HG02763 (cell line): Measurements from ENCODE around the gene STAG3.
"Not testable (repeated sequence)": the region's sequence is repeated elsewhere in the genome, so short reads cannot be mapped to it uniquely, and the experiment has no call there.

Source experiments
- ATAC-seq: cut with Tn5 transposase; IDR thresholded peaks from one replicate; pipeline ENCODE4 v1.9.1; 2021; ENCODE audit warnings: mild to moderate bottlenecking, moderate library complexity; ENCODE audit not compliant: unreplicated experiment

STAG3 gene

GRCh38 chr7:100171840-100172239 is 5.9 kb upstream of the STAG3 start:
- ATAC-seq = no peak

GRCh38 chr7:100173806-100174495 is 3.8 kb upstream of the STAG3 start:
- ATAC-seq = no peak

DNA sequence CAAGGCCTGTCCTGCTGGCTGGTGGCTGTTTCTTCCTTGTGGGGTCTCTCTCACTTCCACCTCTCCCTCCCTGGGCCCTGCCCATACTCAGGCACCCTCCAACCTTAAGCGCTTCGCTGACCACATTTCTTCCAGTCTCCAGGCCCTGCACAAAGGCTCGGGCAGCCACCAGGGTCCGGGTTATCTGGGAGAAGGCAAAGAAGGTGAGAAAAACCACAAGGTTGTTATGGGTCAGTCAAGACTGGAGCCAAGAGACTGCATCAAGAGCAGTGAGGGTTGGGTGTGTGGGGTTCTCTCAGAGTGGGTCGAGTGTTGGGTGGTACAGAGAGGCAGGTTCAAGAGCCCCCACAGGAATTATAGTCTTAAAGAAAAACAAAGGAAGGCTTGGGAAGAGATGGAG is 3.1 kb upstream of the STAG3 start:
- no peak for ATAC-seq

- ATAC-seq = no peak
Observed at GRCh38 chr7:100175296-100175935, 2.3 kb upstream of the STAG3 start.

DNA sequence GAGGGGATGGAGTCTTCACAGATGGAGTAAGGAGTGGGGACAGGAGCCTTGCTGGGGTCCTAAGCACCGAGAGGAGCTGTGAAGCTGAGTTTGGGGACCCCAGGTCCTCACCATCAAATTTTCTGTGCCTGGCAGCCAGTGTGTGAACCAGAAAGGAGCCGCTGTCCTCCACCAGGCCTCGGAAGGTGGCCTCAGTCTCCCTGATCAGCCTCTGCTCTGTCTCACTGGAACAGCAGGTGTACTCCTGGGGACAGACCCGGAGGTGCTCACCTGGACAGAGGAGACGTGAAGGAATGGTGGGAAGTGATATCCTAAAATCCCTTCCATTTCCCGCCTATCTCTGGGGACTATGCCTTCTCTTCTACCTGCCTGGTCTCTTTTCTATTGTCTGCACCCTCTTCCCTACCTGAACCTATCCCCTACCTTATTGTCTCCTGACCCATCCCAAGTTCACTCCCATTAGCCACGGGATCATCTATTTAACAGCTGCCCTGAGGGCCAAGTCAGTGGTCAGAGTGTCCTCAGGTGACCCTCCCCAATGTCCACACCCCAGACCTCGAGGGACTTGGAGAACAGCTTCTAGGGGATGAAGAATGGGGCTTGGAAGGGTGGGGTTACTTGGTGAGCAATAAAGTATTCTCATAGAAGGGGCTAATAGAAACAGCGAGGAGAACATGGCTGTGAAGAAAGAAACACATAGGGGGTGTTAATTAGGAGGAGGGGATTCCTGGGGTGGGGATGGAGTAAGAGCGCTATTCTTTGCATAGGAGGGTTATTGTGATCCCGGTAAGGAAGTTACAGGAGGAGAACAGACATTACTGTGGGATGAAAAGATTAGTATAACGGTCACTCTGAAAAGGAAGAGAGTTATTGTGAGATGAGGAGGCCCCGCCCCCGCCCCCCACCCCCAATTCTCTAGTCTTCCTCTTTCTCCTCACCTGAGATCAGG is 1.3 kb upstream of the STAG3 start:
- no peak for ATAC-seq

DNA sequence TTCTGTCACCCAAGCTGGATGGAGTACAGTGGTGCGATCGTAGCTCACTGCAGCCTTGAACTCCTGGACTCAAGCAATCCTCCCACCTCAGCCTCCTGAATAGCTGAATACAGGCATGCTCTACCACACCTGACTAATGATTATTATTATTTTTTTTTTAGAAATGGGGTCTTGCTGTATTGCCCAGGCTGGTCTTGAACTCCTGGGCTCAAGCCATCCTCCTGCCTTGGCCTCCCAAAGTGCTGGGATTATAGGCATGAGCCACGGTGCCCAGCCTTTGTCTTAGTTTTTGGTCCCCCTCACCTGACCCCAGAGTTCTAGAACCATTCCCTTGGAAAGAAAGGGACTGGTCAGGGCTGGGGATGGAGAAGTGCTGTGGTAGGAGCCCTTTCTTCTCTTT is 2.4 kb downstream of the STAG3 start:
- ATAC-seq = not testable (repeated sequence)

DNA sequence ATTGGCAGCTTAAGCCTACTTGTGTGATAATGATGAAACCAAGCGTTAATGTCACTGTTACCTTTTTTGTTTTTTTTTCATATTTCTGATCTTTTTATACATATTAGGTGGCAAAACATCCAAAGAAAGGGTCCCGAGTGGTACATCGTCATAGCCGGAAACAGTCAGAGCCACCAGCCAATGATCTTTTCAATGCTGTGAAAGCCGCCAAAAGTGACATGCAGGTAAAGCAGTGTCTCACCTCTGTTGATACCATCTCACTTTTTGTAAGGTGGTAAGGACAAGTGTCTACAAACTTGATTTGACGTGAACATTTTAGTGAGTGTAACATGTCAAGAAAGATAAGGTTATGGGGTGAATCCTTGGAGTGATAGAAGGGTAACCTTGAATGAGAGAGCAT is 4.9 kb downstream of the STAG3 start:
- ATAC-seq = not testable (repeated sequence)

GRCh38 chr7:100183090-100183489 is 5.4 kb downstream of the STAG3 start:
- not testable (repeated sequence) for ATAC-seq

DNA sequence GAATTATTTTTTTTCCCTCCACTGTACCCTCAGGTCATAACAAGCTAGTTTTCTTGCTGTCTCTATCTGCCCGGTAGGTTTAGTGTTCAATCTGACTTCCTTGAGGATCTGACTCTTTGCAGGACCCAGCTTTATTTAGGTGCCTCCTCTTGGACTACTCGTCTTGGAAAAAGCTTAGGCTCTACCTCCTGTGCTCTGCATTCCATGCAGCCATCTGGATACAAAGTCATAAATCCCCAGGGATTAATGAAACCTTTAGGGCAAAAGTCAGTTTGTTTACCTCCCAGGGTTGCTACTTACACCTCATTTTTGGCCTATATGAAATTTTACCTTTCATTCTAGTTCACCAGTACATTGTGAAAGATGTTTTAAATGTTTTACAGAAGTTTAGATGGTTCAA is 8.0 kb downstream of the STAG3 start:
- ATAC-seq = no peak

- no peak for ATAC-seq
Observed at GRCh38 chr7:100189061-100189460, 11.3 kb downstream of the STAG3 start.

DNA sequence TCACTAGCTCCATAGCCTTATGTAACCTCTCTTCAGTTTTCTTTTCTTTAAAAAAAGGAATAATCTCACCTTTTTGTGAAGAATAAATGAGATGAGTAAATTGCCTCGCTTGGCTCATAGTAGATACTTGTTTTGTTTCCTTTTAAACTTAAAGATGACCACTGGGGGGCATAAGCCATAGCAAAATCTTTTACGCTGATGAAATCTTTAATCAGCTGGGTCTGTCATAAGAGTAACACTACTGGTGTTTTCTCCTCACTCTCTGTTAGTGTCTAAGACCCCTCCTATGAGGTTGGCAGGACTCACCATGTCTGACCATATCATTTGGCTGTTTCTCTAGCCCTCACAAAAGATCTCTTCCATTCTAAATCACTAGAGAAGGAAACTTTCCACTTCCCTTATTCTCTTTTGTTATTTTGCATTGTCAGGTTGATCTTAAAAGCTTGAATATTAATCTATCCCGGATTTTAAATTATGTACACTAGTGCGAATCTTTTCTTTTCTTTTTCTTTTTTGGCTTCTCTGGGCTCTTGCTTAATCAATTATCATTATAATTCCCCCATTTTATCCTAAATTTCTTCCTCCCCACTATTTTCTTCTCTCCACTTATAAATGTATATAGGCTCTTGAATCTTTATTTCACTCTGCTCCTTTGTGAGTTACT is 12.5 kb downstream of the STAG3 start:
- no peak for ATAC-seq

DNA sequence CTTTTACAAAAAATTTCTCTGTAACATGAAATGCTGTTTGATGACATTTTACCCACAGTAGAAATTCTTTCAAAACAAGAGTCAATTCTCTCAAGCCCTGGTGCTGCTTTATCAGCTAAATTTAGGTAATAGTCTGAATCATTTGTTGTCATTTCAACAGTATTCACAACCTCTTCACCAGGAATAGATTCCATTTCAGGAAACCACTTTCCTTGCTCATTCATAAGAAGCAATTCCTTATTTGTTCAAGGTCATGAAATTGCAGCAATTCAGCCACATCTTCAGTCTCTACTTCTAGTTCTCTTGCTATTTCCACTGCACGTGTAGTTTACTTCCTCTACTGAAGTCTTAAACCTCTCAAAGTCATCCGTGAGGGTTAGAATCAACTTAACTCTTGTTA is 14.1 kb downstream of the STAG3 start:
- no peak for ATAC-seq

- not testable (repeated sequence) for ATAC-seq
Observed at GRCh38 chr7:100192281-100192862, 14.7 kb downstream of the STAG3 start.

GRCh38 chr7:100192969-100193368 is 15.3 kb downstream of the STAG3 start:
- ATAC-seq = no peak

DNA sequence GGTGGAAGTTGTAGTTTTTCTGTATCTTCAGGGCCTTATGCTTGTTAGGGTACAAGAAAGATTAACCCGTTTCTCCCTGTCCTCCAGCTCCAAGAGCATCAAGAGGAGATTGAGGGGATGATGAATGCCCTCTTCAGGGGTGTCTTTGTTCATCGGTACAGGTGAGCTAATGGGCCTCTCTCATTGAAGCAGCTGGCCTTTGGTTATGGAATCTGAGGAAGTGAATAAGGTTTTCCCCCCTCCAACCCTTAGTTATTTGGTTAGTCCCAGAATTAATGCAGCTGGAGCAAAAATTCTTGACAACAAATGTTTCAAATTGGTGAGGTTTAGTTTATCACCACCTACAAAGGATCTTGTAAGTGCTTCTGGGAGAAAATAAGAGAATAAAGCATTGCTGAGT is 17.5 kb downstream of the STAG3 start:
- ATAC-seq = no peak

DNA sequence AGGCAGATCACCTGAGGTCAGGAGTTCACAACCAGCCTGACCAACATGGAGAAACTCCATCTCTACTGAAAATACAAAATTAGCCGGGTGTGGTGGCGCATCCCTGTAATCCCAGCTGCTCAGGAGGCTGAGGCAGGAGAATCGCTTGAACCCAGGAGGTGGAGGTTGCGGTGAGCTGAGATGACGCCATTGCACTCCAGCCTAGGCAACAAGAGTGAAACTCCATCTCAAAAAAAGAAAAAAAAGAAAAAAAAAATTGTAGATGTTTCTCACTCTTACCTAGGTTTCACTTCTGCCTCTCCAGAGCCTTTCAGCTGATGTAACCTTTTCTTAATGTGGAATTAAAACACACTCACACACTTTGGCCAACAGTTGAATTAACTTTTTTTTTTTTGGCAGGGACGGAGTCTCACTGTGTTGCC is 18.2 kb downstream of the STAG3 start:
- not testable (repeated sequence) for ATAC-seq

- no peak for ATAC-seq
Observed at GRCh38 chr7:100198266-100198665, 20.5 kb downstream of the STAG3 start.

GRCh38 chr7:100200693-100201092 is 23.0 kb downstream of the STAG3 start:
- ATAC-seq = no peak

DNA sequence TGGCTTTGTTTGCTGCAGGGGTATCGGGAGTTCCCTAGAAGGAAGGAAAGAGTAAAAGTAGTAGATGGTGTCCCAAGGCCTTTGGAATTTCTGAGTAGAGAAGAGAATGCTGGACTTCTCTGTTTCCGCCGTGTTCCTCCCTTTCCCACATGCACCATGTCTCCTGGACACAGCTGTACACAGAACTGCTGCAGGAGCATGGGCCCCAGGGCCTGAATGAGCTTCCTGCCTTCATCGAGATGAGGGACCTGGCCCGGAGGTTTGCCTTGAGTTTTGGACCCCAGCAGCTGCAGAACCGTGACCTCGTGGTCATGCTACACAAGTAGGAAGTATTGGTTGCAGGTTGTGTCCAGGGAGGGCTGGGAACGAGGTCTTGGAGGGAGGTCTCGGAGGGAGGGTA is 26.7 kb downstream of the STAG3 start:
- ATAC-seq = no peak

DNA sequence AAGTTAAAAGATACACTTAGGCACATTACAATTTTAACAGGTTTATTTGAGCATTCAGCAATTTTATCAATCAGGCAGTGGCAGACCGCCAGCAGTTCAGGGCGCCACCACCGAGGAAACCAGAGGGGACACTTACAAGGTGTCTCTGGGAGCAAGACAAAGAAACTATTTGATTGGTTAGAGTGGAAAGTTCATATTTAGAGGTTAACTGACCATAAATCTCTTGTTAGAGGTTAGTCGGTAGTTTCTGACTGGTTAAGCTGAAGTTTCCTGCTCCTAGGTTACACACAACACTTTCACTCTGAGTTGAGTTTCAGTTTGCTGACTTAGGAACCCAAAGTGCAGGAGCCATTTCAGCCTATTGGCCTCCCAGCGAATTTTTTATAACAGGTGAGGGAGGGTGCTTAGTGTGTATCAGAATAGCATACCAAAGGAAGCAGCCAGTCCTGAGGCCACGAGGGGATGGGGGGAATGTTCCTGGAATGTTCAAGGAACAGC is 31.2 kb downstream of the STAG3 start:
- no peak for ATAC-seq

DNA sequence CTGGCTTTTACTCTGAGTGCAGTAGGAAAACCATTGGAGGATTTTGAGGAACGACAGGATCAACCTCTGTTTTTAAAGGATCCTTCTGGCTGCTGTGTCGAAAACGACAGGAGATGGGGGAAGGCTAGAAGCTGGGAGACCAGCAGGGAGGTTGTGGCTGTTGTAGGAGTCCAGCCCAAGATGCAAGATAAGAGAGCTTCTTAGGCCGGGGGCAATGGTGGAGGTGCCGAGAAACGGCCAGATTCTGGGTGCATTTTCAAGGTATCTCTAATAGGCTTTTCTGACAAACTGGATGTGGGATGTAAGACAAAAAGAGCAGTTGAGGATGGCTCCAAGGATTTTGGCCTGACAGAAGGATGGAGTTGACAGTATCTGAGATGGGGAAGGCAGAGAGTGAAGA is 31.8 kb downstream of the STAG3 start:
- ATAC-seq = no peak
